LNCaP clone FGC (cell line): ENCODE results near the gene CMTM2.

Source experiments
- DNase-seq: peaks from one replicate; pipeline ENCODE4 v3.0.0-alpha.2; 2011; ENCODE audit warnings: low read depth
- H3K4me3 ChIP-seq: 2 replicates; pipeline ENCODE4 v1.5.1; 2011; ENCODE audit warnings: mild to moderate bottlenecking, low read depth, low read length, control low read depth
- CTCF ChIP-seq: IDR thresholded peaks from 2 replicates; pipeline ENCODE4 v1.5.1; 2012; ENCODE audit warnings: mild to moderate bottlenecking; ENCODE audit not compliant: control insufficient read depth, insufficient read depth; ENCODE audit errors: extremely low read depth

The CMTM2 gene

GRCh38 chr16:66616592-66616991, 37.3 kb downstream of the CMTM2 start:
- no peak for DNase-seq
- no peak overlapping the region for H3K4me3 ChIP-seq
- TF ChIP-seq CTCF = no peak

GRCh38 chr16:66617010-66617434, 37.8 kb downstream of the CMTM2 start:
- TF ChIP-seq CTCF = no peak
- no peak overlapping the region for H3K4me3 ChIP-seq
- no peak for DNase-seq

GRCh38 chr16:66617728-66618127, 38.5 kb downstream of the CMTM2 start:
- no peak for TF ChIP-seq CTCF
- no peak overlapping the region for H3K4me3 ChIP-seq
- peak; percentile 11 for DNase-seq

GRCh38 chr16:66618588-66619375, 39.5 kb downstream of the CMTM2 start:
- DNase-seq = no peak
- H3K4me3 ChIP-seq = no peak overlapping the region
- no peak for TF ChIP-seq CTCF

GRCh38 chr16:66619534-66620428, 40.5 kb downstream of the CMTM2 start:
- no peak for DNase-seq
- no peak for TF ChIP-seq CTCF
- H3K4me3 ChIP-seq = no peak overlapping the region

- TF ChIP-seq CTCF = no peak
- no peak for DNase-seq
- H3K4me3 ChIP-seq = no peak overlapping the region
Measured at GRCh38 chr16:66620429-66620795, 41.1 kb downstream of the CMTM2 start.
